CD8-positive, alpha-beta memory T cell (primary cell): ENCODE measurements around the gene SLC11A1. TPM values are rescaled to one million over a fixed set of nuclear protein-coding genes. Genes with fewer than 3 reads are reported as not detected.

ENCODE experiments used
- CTCF ChIA-PET: fragments of 350-600 bp; sonication (Branson Sonifier 250); formaldehyde crosslinking; loops from one replicate; lab custom pipeline; 2021; ENCODE audit warnings: antibody characterized with exemption; lab: Charles Lee
- POLR2A ChIA-PET: fragments of 350-600 bp; sonication (Branson Sonifier 250); formaldehyde crosslinking; loops from one replicate; lab custom pipeline; 2021; ENCODE audit warnings: antibody characterized with exemption; lab: Charles Lee
- DNase-seq, 5 donors: peaks; one replicate each; pipeline versions ENCODE4 v3.0.0 to v3.0.0-alpha.2; 2020 to 2022; ENCODE audit warnings: mixed read lengths in 1 of 5
- H3K27ac ChIP-seq: one replicate; pipeline ENCODE4 v1.7.0; 2013; ENCODE audit warnings: low read depth, mild to moderate bottlenecking, low read length, moderate library complexity
- H3K27me3 ChIP-seq: 2 replicates; pipeline ENCODE4 v1.7.0; 2013; ENCODE audit warnings: low read length, mild to moderate bottlenecking; ENCODE audit not compliant: insufficient read depth, poor library complexity, severe bottlenecking
- H3K36me3 ChIP-seq: 2 replicates; pipeline ENCODE4 v1.7.0; 2013; ENCODE audit warnings: mild to moderate bottlenecking, low read length, moderate library complexity; ENCODE audit not compliant: insufficient read depth
- H3K4me1 ChIP-seq: 2 replicates; pipeline ENCODE4 v1.7.0; 2013; ENCODE audit warnings: mild to moderate bottlenecking, low read length, moderate library complexity; ENCODE audit not compliant: insufficient read depth
- H3K4me3 ChIP-seq: 2 replicates; pipeline ENCODE4 v1.7.0; 2013; ENCODE audit warnings: mild to moderate bottlenecking, low read length
- H3K9me3 ChIP-seq: 2 replicates; pipeline ENCODE4 v1.7.0; 2013; ENCODE audit warnings: mild to moderate bottlenecking, low read length
- H3K27ac Mint-ChIP-seq, 8 donors: one replicate each; pipeline ENCODE4 v1.8.0; 2020 to 2021; ENCODE audit warnings: mixed read lengths in 8 of 8, mild to moderate bottlenecking in 6 of 8, inconsistent platforms in 3 of 8, moderate library complexity in 3 of 8
- H3K27me3 Mint-ChIP-seq, 2 donors: one replicate each; pipeline ENCODE4 v1.8.0; 2020 to 2021; ENCODE audit warnings: mixed read lengths in 2 of 2, mild to moderate bottlenecking in 1 of 2, moderate library complexity in 1 of 2
- H3K36me3 Mint-ChIP-seq, 3 donors: one replicate each; pipeline ENCODE4 v1.8.0; 2020 to 2021; ENCODE audit warnings: mixed read lengths in 3 of 3, inconsistent platforms in 1 of 3, mild to moderate bottlenecking in 1 of 3
- H3K4me1 Mint-ChIP-seq, 3 donors: one replicate each; pipeline ENCODE4 v1.8.0; 2020 to 2021; ENCODE audit warnings: mixed read lengths in 3 of 3, inconsistent platforms in 1 of 3, mild to moderate bottlenecking in 1 of 3
- H3K4me3 Mint-ChIP-seq, 7 donors: one replicate each; pipeline ENCODE4 v1.8.0; 2020 to 2021; ENCODE audit warnings: mixed read lengths in 7 of 7, mild to moderate bottlenecking in 6 of 7, moderate library complexity in 4 of 7, inconsistent platforms in 2 of 7
- H3K9me3 Mint-ChIP-seq, 5 donors: one replicate each; pipeline ENCODE4 v1.8.0; 2020 to 2022; ENCODE audit warnings: mixed read lengths in 5 of 5, mild to moderate bottlenecking in 3 of 5, moderate library complexity in 2 of 5, inconsistent platforms in 1 of 5
- polyA plus RNA-seq: library from polyadenylated mRNA; unstranded; fragments of 300-500 nt; fragmentation: Illumina TruSeq; gene quantifications from one replicate; pipeline ENCODE4 v1.2.3, GENCODE V29; 2021
- total RNA-seq, 2 experiments: library from RNA; stranded (reverse); gene quantifications; one replicate each; pipeline ENCODE4 v1.2.3, GENCODE V29; 2021

The SLC11A1 gene
- total and polyA plus RNA-seq, 3 experiments from 2014 or later: 0.32 to 2.1 (median 1.1) TPM

- peaks cover 11% of the 10 kb centered on the region for H3K4me1 ChIP-seq
- no peak for DNase-seq
- H3K36me3 Mint-ChIP-seq: no peaks in the 10 kb centered on the region
- peak overlapping the region in 1 of 8 donors; percentile 86 for H3K27ac Mint-ChIP-seq
- H3K4me1 Mint-ChIP-seq: peaks cover 14 to 21% (median 16%) of the 10 kb centered on the region in 3 donors
- H3K4me3 Mint-ChIP-seq: no peak overlapping the region
- no peaks in the 10 kb centered on the region for H3K9me3 ChIP-seq
- ChIA-PET CTCF (interaction anchor here (1.1 kb wide), 2 partner anchors 97 to 118 kb away, joined by 3 read pairs; partner anchors contain the start of gene TMBIM1), POLR2A (interaction anchor here (1.2 kb wide), 1 partner anchor 14 kb away, joined by 3 read pairs; no protein-coding TSS in a partner anchor)
- H3K36me3 ChIP-seq: no peaks in the 10 kb centered on the region
- no peak overlapping the region for H3K27ac ChIP-seq
- no peaks in the 10 kb centered on the region for H3K27me3 ChIP-seq
- no peak overlapping the region for H3K4me3 ChIP-seq
- H3K27me3 Mint-ChIP-seq: peaks cover 5 to 7% of the 10 kb centered on the region in 2 donors
- H3K9me3 Mint-ChIP-seq: no peaks in the 10 kb centered on the region
Observed at GRCh38 chr2:218389333-218390150, 7.5 kb downstream of the SLC11A1 start.

GRCh38 chr2:218391202-218391601, 9.1 kb downstream of the SLC11A1 start:
- no peak overlapping the region for H3K4me3 ChIP-seq
- H3K4me3 Mint-ChIP-seq: no peak overlapping the region
- no peak overlapping the region for H3K27ac ChIP-seq
- peaks cover 0 to under 1% (median 0%) of the 10 kb centered on the region in 3 donors for H3K36me3 Mint-ChIP-seq
- no peak overlapping the region for H3K27ac Mint-ChIP-seq
- peaks cover 24% of the 10 kb centered on the region for H3K4me1 ChIP-seq
- H3K9me3 ChIP-seq: no peaks in the 10 kb centered on the region
- H3K27me3 Mint-ChIP-seq: peaks cover 5 to 6% of the 10 kb centered on the region in 2 donors
- H3K36me3 ChIP-seq: no peaks in the 10 kb centered on the region
- DNase-seq: no peak
- H3K4me1 Mint-ChIP-seq: peaks cover 25 to 37% (median 31%) of the 10 kb centered on the region in 3 donors
- no peaks in the 10 kb centered on the region for H3K27me3 ChIP-seq
- CTCF ChIA-PET: interaction anchor here (6.4 kb wide), 1 partner anchor 91 kb away, joined by 46 read pairs; no protein-coding TSS in a partner anchor
- H3K9me3 Mint-ChIP-seq: no peaks in the 10 kb centered on the region
- POLR2A ChIA-PET: interaction anchor here (1.1 kb wide), 1 partner anchor 997 kb away, joined by 6 read pairs; no protein-coding TSS in a partner anchor

- ChIA-PET POLR2A (interaction anchor here (1.1 kb wide), 1 partner anchor 996 kb away, joined by 6 read pairs; no protein-coding TSS in a partner anchor), CTCF (interaction anchor here (0.6 to 6.4 kb wide), 4 partner anchors 15 to 120 kb away, joined by 3 to 46 read pairs (median 8); partner anchors contain the start of gene CATIP)
- Mint-ChIP-seq H3K36me3 (peaks cover 0 to 7% (median 0%) of the 10 kb centered on the region in 3 donors), H3K9me3 (no peaks in the 10 kb centered on the region), H3K4me3 (no peak overlapping the region), H3K27ac (peak overlapping the region in 1 of 8 donors; percentile 47), H3K27me3 (peaks cover under 1 to 8% of the 10 kb centered on the region in 2 donors), H3K4me1 (peaks cover 34 to 44% (median 39%) of the 10 kb centered on the region in 3 donors)
- Histone ChIP-seq H3K27ac (no peak overlapping the region), H3K4me1 (peaks cover 35% of the 10 kb centered on the region), H3K36me3 (no peaks in the 10 kb centered on the region), H3K27me3 (no peaks in the 10 kb centered on the region), H3K9me3 (no peaks in the 10 kb centered on the region), H3K4me3 (no peak overlapping the region)
- no peak for DNase-seq
Observed at GRCh38 chr2:218392459-218392858, 10.4 kb downstream of the SLC11A1 start.

GRCh38 chr2:218392891-218393462, 10.9 kb downstream of the SLC11A1 start:
- POLR2A ChIA-PET: interaction anchor here (1.3 kb wide), 1 partner anchor 123 kb away, joined by 5 read pairs; the partner anchor contains the start of genes AAMP and PNKD
- DNase-seq: no peak
- H3K36me3 Mint-ChIP-seq: peaks cover 0 to 7% (median 0%) of the 10 kb centered on the region in 3 donors

GRCh38 chr2:218393750-218394290, 11.7 kb downstream of the SLC11A1 start:
- Mint-ChIP-seq H3K4me3 (peak overlapping the region in 4 of 7 donors; percentile 15 to 81 (median 53)), H3K4me1 (peaks cover 41 to 53% (median 46%) of the 10 kb centered on the region in 3 donors), H3K36me3 (peaks cover 0 to 7% (median 0%) of the 10 kb centered on the region in 3 donors), H3K27me3 (peaks cover 0 to 13% of the 10 kb centered on the region in 2 donors), H3K9me3 (no peaks in the 10 kb centered on the region), H3K27ac (peak overlapping the region in 6 of 8 donors; percentile 34 to 100 (median 66))
- Histone ChIP-seq H3K4me1 (peaks cover 43% of the 10 kb centered on the region), H3K27ac (peak overlapping the region; percentile 64), H3K27me3 (no peaks in the 10 kb centered on the region), H3K4me3 (no peak overlapping the region), H3K36me3 (no peaks in the 10 kb centered on the region), H3K9me3 (no peaks in the 10 kb centered on the region)
- DNase-seq: peak in 4 of 5 donors; percentile 27 to 60 (median 40)
- POLR2A ChIA-PET: interaction anchor here (0.5 to 1.4 kb wide), 5 partner anchors 10 to 185 kb away, joined by 3 to 5 read pairs (median 3); partner anchors contain the start of genes AAMP and PNKD
- CTCF ChIA-PET: interaction anchor here (1.0 to 6.4 kb wide), 8 partner anchors 13 to 121 kb away, joined by 3 to 63 read pairs (median 10); partner anchors contain the start of genes AAMP, CATIP, PNKD and TMBIM1

More at GRCh38 chr2:218392891-218393462, 10.9 kb downstream of the SLC11A1 start:
- no peak overlapping the region for H3K4me3 ChIP-seq
- H3K27me3 ChIP-seq: no peaks in the 10 kb centered on the region
- no peaks in the 10 kb centered on the region for H3K9me3 ChIP-seq
- H3K36me3 ChIP-seq: no peaks in the 10 kb centered on the region
- H3K4me1 ChIP-seq: peaks cover 40% of the 10 kb centered on the region
- H3K27me3 Mint-ChIP-seq: peaks cover 0 to 12% of the 10 kb centered on the region in 2 donors
- H3K9me3 Mint-ChIP-seq: no peaks in the 10 kb centered on the region
- H3K4me3 Mint-ChIP-seq: no peak overlapping the region
- CTCF ChIA-PET: interaction anchor here (0.6 to 6.4 kb wide), 9 partner anchors 14 to 121 kb away, joined by 3 to 63 read pairs (median 5); partner anchors contain the start of genes AAMP, CATIP, PNKD and TMBIM1
- peak overlapping the region in 1 of 8 donors; percentile 100 for H3K27ac Mint-ChIP-seq
- no peak overlapping the region for H3K27ac ChIP-seq
- peaks cover 39 to 49% (median 44%) of the 10 kb centered on the region in 3 donors for H3K4me1 Mint-ChIP-seq

- ChIA-PET CTCF (interaction anchor here (0.8 to 6.4 kb wide), 9 partner anchors 12 to 121 kb away, joined by 3 to 63 read pairs (median 6); partner anchors contain the start of genes AAMP, CATIP, PNKD and TMBIM1), POLR2A (interaction anchor here (0.6 to 1.4 kb wide), 5 partner anchors 10 to 124 kb away, joined by 3 to 6 read pairs (median 4); partner anchors contain the start of genes AAMP and PNKD)
- DNase-seq: peak in 1 of 5 donors; percentile 68
- Mint-ChIP-seq H3K4me3 (peak overlapping the region in 6 of 7 donors; percentile 4 to 81 (median 53)), H3K9me3 (no peaks in the 10 kb centered on the region), H3K27me3 (peaks cover 0 to 13% of the 10 kb centered on the region in 2 donors), H3K36me3 (peaks cover 0 to 7% (median 0%) of the 10 kb centered on the region in 3 donors), H3K27ac (peak overlapping the region; percentile 36 to 100 (median 74)), H3K4me1 (peaks cover 41 to 56% (median 46%) of the 10 kb centered on the region in 3 donors)
- H3K27me3 ChIP-seq: no peaks in the 10 kb centered on the region
- H3K4me1 ChIP-seq: peaks cover 43% of the 10 kb centered on the region
- H3K4me3 ChIP-seq: no peak overlapping the region
- H3K27ac ChIP-seq: peak overlapping the region; percentile 64
- H3K36me3 ChIP-seq: no peaks in the 10 kb centered on the region
- no peaks in the 10 kb centered on the region for H3K9me3 ChIP-seq
Observed at GRCh38 chr2:218394298-218395089, 12.4 kb downstream of the SLC11A1 start.
